ENCODE results near the gene ZNF141. TPM values are rescaled to one million over a fixed set of nuclear protein-coding genes. Genes with fewer than 3 reads are reported as not detected.
"Not testable (repeated sequence)": the region's sequence is repeated elsewhere in the genome, so short reads cannot be mapped to it uniquely, and the experiment has no call there.

The ZNF141 gene
- total RNA-seq: 10 to 100 TPM; 14.5 to 49.6 (median 24.1) TPM

- peak; percentile 99 for ATAC-seq (ENCODE audit: low FRiP score)
- TF ChIP-seq CTCF (IDR thresholded peaks at IDR 0.05): no peak
Observed at GRCh38 chr4:337143-337931, at the start of gene ZNF141. ZNF141 (plus strand) TSS chr4:337814; CDS start chr4:337984, 170 bp downstream.

GRCh38 chr4:288891-289290 lies 48.7 kb upstream of the ZNF141 start:
- DNase-seq (ENCODE audit: low spot score) (no peak), ATAC-seq (ENCODE audit: low FRiP score) (no peak)
- TF ChIP-seq CTCF (IDR thresholded peaks at IDR 0.05): no peak

More at GRCh38 chr4:337143-337931, at the start of gene ZNF141:
- DNase-seq (ENCODE audit: low spot score): peak; percentile 87

GRCh38 chr4:294732-295131 lies 42.9 kb upstream of the ZNF141 start:
- DNase-seq (ENCODE audit: low spot score): no peak
- ATAC-seq (ENCODE audit: low FRiP score): no peak
- no peak for TF ChIP-seq CTCF (IDR thresholded peaks at IDR 0.05)

- TF ChIP-seq CTCF (IDR thresholded peaks at IDR 0.05): no peak
- ATAC-seq (ENCODE audit: low FRiP score): no peak
- DNase-seq (ENCODE audit: low spot score): no peak
Observed at GRCh38 chr4:302381-302780, 35.2 kb upstream of the ZNF141 start.

- not testable (repeated sequence) for ATAC-seq (ENCODE audit: low FRiP score); DNase-seq (ENCODE audit: low spot score)
Observed at GRCh38 chr4:304516-304915, 33.1 kb upstream of the ZNF141 start.

GRCh38 chr4:304969-305680 lies 32.5 kb upstream of the ZNF141 start, which contains the start of gene ZNF732:
ZNF732 (minus strand) TSS chr4:305474; CDS start chr4:305310, 164 bp downstream.
- no peak for TF ChIP-seq CTCF (IDR thresholded peaks at IDR 0.05)
- no peak for DNase-seq (ENCODE audit: low spot score)
- peak; percentile 57 for ATAC-seq (ENCODE audit: low FRiP score)

- ATAC-seq (ENCODE audit: low FRiP score): no peak
- no peak for TF ChIP-seq CTCF (IDR thresholded peaks at IDR 0.05)
- DNase-seq (ENCODE audit: low spot score): no peak
Observed at GRCh38 chr4:306551-306961, 31.1 kb upstream of the ZNF141 start.

All from omental fat pad (tissue), 4 donors.